Stomach smooth muscle (tissue), 2 donors: Measurements from ENCODE around the gene NBAS.

Source experiments
- H3K27ac ChIP-seq: one replicate; pipeline ENCODE4 v1.7.0; 2013; ENCODE audit warnings: mild to moderate bottlenecking, low read length, inconsistent platforms
- H3K27me3 ChIP-seq, 2 donors: one replicate each; pipeline ENCODE4 v1.7.0; 2013; ENCODE audit warnings: low read length in 2 of 2; ENCODE audit not compliant: insufficient read depth in 2 of 2, control insufficient read depth in 1 of 2
- H3K36me3 ChIP-seq, 2 donors: one replicate each; pipeline ENCODE4 v1.7.0; 2013; ENCODE audit warnings: low read length in 2 of 2; ENCODE audit not compliant: control insufficient read depth in 2 of 2, insufficient read depth in 2 of 2
- H3K4me1 ChIP-seq: one replicate; pipeline ENCODE4 v1.7.0; 2013; ENCODE audit warnings: low read length; ENCODE audit not compliant: control insufficient read depth, insufficient read depth
- H3K4me3 ChIP-seq, 2 donors: one replicate each; pipeline ENCODE4 v1.7.0; 2013; ENCODE audit warnings: low read length in 2 of 2
- H3K9ac ChIP-seq, 2 donors: one replicate each; pipeline ENCODE4 v1.7.0; 2013; ENCODE audit warnings: low read length in 2 of 2, mild to moderate bottlenecking in 1 of 2
- H3K9me3 ChIP-seq, 2 donors: one replicate each; pipeline ENCODE4 v1.7.0; 2013; ENCODE audit warnings: low read length in 2 of 2; ENCODE audit not compliant: control insufficient read depth in 2 of 2
- donor health status: healthy.
- donor health status: Pancreatic carcinoma.

The NBAS gene

GRCh38 chr2:15279201-15279876, 281.8 kb downstream of the NBAS start:
- H3K4me1 ChIP-seq: no peaks in the 10 kb centered on the region
- H3K9ac ChIP-seq: no peak overlapping the region
- no peak overlapping the region for H3K27ac ChIP-seq
- no peaks in the 10 kb centered on the region for H3K9me3 ChIP-seq
- H3K4me3 ChIP-seq: no peak overlapping the region
- peaks cover 3 to 9% of the 10 kb centered on the region in 2 donors for H3K36me3 ChIP-seq
- H3K27me3 ChIP-seq: no peaks in the 10 kb centered on the region

GRCh38 chr2:15278296-15278695, 282.8 kb downstream of the NBAS start:
- H3K27me3 ChIP-seq: no peaks in the 10 kb centered on the region
- no peak overlapping the region for H3K4me3 ChIP-seq
- H3K27ac ChIP-seq: no peak overlapping the region
- no peak overlapping the region for H3K9ac ChIP-seq
- H3K36me3 ChIP-seq: peaks cover 3 to 10% of the 10 kb centered on the region in 2 donors
- H3K4me1 ChIP-seq: no peaks in the 10 kb centered on the region
- H3K9me3 ChIP-seq: no peaks in the 10 kb centered on the region

GRCh38 chr2:15275346-15275745, 285.8 kb downstream of the NBAS start:
- Histone ChIP-seq H3K9me3 (no peaks in the 10 kb centered on the region), H3K36me3 (peaks cover 3 to 10% of the 10 kb centered on the region in 2 donors), H3K27ac (no peak overlapping the region), H3K9ac (no peak overlapping the region), H3K4me1 (no peaks in the 10 kb centered on the region), H3K4me3 (no peak overlapping the region), H3K27me3 (no peaks in the 10 kb centered on the region)

- Histone ChIP-seq H3K27me3 (no peaks in the 10 kb centered on the region), H3K4me1 (no peaks in the 10 kb centered on the region), H3K4me3 (no peak overlapping the region), H3K9me3 (no peaks in the 10 kb centered on the region), H3K36me3 (peaks cover 3 to 10% of the 10 kb centered on the region in 2 donors), H3K9ac (no peak overlapping the region), H3K27ac (no peak overlapping the region)
Measured at GRCh38 chr2:15273452-15273851, 287.7 kb downstream of the NBAS start.

- Histone ChIP-seq H3K4me1 (no peaks in the 10 kb centered on the region), H3K27me3 (no peaks in the 10 kb centered on the region), H3K27ac (no peak overlapping the region)
Measured at GRCh38 chr2:15272942-15273341, 288.2 kb downstream of the NBAS start.

GRCh38 chr2:15271941-15272542, 289.1 kb downstream of the NBAS start:
- H3K4me3 ChIP-seq: no peak overlapping the region
- H3K27ac ChIP-seq: no peak overlapping the region
- H3K36me3 ChIP-seq: peaks cover 3 to 10% of the 10 kb centered on the region in 2 donors
- H3K27me3 ChIP-seq: no peaks in the 10 kb centered on the region
- H3K9ac ChIP-seq: no peak overlapping the region
- no peaks in the 10 kb centered on the region for H3K9me3 ChIP-seq
- H3K4me1 ChIP-seq: no peaks in the 10 kb centered on the region

More at GRCh38 chr2:15272942-15273341, 288.2 kb downstream of the NBAS start:
- H3K9ac ChIP-seq: no peak overlapping the region
- H3K36me3 ChIP-seq: peaks cover 3 to 10% of the 10 kb centered on the region in 2 donors
- H3K9me3 ChIP-seq: no peaks in the 10 kb centered on the region
- H3K4me3 ChIP-seq: no peak overlapping the region

DNA sequence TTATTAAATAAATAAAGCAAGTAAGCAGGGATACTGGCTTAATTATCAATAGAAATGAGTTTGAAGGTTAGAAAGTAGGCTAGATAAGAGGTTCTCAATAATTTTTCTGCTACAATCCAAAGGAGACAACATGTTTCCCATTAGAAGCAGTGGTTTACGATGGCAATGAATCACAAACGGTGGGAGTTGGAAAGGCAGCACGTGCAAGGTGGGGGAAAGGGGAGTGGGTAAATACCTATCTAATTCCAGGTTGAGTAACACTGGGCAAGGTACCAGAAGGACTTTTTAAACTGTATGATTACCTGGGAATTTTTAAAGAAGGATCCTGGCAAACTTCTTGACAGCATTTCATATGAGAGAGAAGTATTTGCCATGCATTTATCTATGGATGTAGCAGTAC, 289.9 kb downstream of the NBAS start:
- H3K36me3 ChIP-seq: peaks cover 3 to 10% of the 10 kb centered on the region in 2 donors
- H3K4me1 ChIP-seq: no peaks in the 10 kb centered on the region
- H3K9ac ChIP-seq: no peak overlapping the region
- no peak overlapping the region for H3K4me3 ChIP-seq
- no peak overlapping the region for H3K27ac ChIP-seq
- H3K9me3 ChIP-seq: no peaks in the 10 kb centered on the region
- no peaks in the 10 kb centered on the region for H3K27me3 ChIP-seq

GRCh38 chr2:15269043-15269442, 292.1 kb downstream of the NBAS start:
- no peak overlapping the region for H3K9ac ChIP-seq
- H3K4me3 ChIP-seq: no peak overlapping the region
- H3K36me3 ChIP-seq: peaks cover 0 to 3% of the 10 kb centered on the region in 2 donors
- no peak overlapping the region for H3K27ac ChIP-seq
- H3K4me1 ChIP-seq: no peaks in the 10 kb centered on the region
- no peaks in the 10 kb centered on the region for H3K9me3 ChIP-seq
- no peaks in the 10 kb centered on the region for H3K27me3 ChIP-seq

GRCh38 chr2:15265889-15266288, 295.2 kb downstream of the NBAS start:
- H3K27ac ChIP-seq: no peak overlapping the region
- H3K4me1 ChIP-seq: no peaks in the 10 kb centered on the region
- no peak overlapping the region for H3K4me3 ChIP-seq
- peaks cover 0 to 3% of the 10 kb centered on the region in 2 donors for H3K36me3 ChIP-seq
- no peak overlapping the region for H3K9ac ChIP-seq
- no peaks in the 10 kb centered on the region for H3K27me3 ChIP-seq
- H3K9me3 ChIP-seq: no peaks in the 10 kb centered on the region

DNA sequence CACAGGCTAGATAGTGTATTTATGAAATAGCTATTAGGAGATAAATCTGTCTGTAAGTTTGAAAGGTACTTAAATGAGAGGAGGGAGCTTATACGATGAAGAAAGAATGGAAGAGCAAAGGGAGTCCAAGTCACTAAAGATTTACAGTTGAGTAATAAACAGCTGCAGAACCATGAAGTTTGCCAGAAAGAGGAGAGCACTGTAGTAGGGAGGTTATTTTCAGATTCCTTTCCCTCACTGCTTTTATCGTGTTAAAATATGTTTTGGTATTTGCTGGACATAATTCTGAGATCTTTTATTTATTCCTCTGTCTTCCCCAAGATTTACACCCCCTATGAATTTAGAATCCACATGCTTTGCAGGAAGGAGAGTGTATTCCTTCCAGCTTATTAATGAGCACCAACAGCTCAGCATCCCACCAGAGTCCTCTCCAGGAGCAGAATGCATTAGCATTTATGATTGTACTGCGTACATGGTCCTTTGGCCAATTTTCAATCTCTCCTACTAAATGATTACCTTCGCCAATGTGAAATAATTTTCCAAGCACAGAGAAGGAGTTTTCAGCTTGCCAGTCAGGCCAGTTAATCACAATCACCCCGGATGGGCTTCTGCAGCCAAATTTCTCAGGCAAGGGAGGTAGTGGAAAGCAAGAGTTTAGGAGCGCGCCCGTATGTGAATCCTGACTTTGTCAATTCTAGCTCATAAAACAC, 297.0 kb downstream of the NBAS start:
- H3K9me3 ChIP-seq: peaks cover 0 to 3% of the 10 kb centered on the region in 2 donors
- no peak overlapping the region for H3K4me3 ChIP-seq
- H3K27ac ChIP-seq: no peak overlapping the region
- H3K36me3 ChIP-seq: peaks cover 0 to 3% of the 10 kb centered on the region in 2 donors
- no peak overlapping the region for H3K9ac ChIP-seq
- H3K4me1 ChIP-seq: no peaks in the 10 kb centered on the region
- H3K27me3 ChIP-seq: no peaks in the 10 kb centered on the region
